ENCODE measurements around the gene ORC6.

ORC6 gene

DNA sequence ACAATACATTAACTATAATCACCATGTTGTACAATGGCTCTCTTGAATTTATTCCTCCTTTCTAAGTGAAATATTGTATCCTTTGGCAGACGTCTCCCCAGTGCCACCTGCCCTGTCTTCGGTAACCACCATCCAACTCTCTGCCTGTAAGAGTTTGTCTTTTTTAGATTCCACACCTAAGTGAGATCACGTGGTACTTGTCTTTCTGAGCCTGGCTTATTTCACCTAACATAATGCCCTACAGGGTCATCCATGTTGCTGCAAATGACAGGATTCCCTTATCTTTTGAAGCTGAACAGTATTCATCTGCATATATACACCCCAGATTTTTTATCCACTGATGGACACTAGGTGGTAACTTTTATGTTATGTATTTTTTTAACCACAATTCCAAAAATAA lies 24.2 kb downstream of the ORC6 start:
- DNase-seq = no peak
- TF ChIP-seq GATA1 (IDR thresholded peaks at IDR 0.05; ENCODE audit: low read depth, low read length) = no peak
- no peak for TF ChIP-seq POLR2A (IDR thresholded peaks at IDR 0.05; ENCODE audit: low read length)

- TF ChIP-seq GATA1 (IDR thresholded peaks at IDR 0.05; ENCODE audit: low read depth, low read length) (no peak), POLR2A (IDR thresholded peaks at IDR 0.05; ENCODE audit: low read length) (no peak)
- no peak for DNase-seq
Measured at GRCh38 chr16:46714797-46715591, 25.5 kb downstream of the ORC6 start.

DNA sequence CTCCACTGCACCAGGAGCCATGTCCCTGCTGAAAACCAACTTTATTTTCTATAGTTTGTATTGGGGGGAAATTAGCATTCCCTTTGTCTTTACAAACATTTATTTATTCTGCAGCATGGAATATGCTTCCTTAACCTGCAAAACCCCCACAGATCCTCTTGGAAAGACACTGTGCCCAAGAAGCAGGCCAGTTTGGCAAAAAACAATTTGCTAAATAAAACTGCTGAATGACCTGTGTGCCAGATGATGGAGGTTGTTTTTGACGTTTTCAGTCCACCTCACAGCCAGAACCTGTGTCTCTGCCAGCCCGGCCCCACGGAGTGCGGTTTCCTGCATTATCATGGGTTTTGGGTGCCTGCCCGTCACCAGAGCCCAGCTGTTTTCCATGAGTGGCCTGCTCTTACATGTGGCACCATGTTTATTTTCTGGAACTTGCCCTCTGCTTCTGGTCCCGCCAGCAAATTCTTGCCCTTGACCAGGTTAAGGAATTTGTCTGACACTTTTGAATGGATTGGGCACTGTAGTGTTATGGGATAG lies 26.4 kb downstream of the ORC6 start:
- no peak for DNase-seq
- TF ChIP-seq GATA1 (IDR thresholded peaks at IDR 0.05; ENCODE audit: low read depth, low read length) = no peak

GRCh38 chr16:46717692-46718091 lies 28.2 kb downstream of the ORC6 start:
- DNase-seq = no peak
- no peak for TF ChIP-seq POLR2A (IDR thresholded peaks at IDR 0.05; ENCODE audit: low read length)
- TF ChIP-seq GATA1 (IDR thresholded peaks at IDR 0.05; ENCODE audit: low read depth, low read length) = no peak

DNA sequence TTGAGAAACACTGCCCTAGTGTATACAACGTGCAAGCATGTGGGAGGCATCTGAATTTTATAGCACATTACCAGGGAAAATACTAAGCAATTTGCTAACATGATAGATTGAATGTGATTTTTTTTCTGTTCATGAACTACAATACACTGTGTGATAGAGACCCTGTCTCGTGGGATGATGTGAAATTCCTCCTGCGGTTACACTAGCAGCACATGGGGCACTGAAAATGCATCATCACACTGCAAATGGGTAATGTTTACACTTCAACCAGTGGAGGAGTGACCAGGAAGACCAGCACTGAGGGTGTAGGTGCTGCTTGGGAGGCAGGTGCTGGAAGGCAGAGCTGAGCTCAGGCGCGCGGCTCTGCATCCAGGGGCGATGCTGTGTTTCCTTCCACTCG lies 28.8 kb downstream of the ORC6 start:
- TF ChIP-seq POLR2A (IDR thresholded peaks at IDR 0.05; ENCODE audit: low read length) (no peak), GATA1 (IDR thresholded peaks at IDR 0.05; ENCODE audit: low read depth, low read length) (no peak)
- DNase-seq = no peak

- no peak for DNase-seq
- TF ChIP-seq POLR2A (IDR thresholded peaks at IDR 0.05; ENCODE audit: low read length) (no peak), GATA1 (IDR thresholded peaks at IDR 0.05; ENCODE audit: low read depth, low read length) (no peak)
Measured at GRCh38 chr16:46719528-46719927, 30.1 kb downstream of the ORC6 start.

- no peak for DNase-seq
- no peak for TF ChIP-seq POLR2A (IDR thresholded peaks at IDR 0.05; ENCODE audit: low read length)
- TF ChIP-seq GATA1 (IDR thresholded peaks at IDR 0.05; ENCODE audit: low read depth, low read length) = no peak
Measured at GRCh38 chr16:46720619-46721018, 31.2 kb downstream of the ORC6 start.

GRCh38 chr16:46721885-46722284 lies 32.4 kb downstream of the ORC6 start:
- no peak for TF ChIP-seq GATA1 (IDR thresholded peaks at IDR 0.05; ENCODE audit: low read depth, low read length)
- no peak for TF ChIP-seq POLR2A (IDR thresholded peaks at IDR 0.05; ENCODE audit: low read length)
- no peak for DNase-seq

DNA sequence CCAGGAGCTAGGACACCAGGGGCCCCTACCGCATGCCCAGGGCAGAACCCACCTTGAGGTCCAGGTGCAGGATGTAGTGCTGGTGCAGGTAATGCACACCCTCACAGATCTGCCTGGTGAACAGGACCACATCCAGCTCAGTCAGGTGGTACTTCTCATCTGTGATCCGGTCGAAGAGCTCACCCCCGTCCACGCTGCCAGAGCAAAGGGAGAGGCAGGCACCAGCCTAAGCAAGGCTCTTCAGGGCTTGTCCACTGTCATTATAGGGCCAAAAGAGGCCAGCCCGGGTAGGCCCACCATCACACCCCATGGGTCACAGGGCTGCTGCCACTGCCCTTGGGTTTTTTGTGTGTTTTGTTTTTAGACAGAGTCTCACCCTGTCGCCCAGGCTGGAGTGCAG lies 37.7 kb downstream of the ORC6 start:
- DNase-seq = no peak
- TF ChIP-seq POLR2A (IDR thresholded peaks at IDR 0.05; ENCODE audit: low read length) (no peak), GATA1 (IDR thresholded peaks at IDR 0.05; ENCODE audit: low read depth, low read length) (no peak)

GRCh38 chr16:46727630-46728029 lies 38.2 kb downstream of the ORC6 start:
- TF ChIP-seq GATA1 (IDR thresholded peaks at IDR 0.05; ENCODE audit: low read depth, low read length) (no peak), POLR2A (IDR thresholded peaks at IDR 0.05; ENCODE audit: low read length) (no peak)
- no peak for DNase-seq

GRCh38 chr16:46728806-46729205 lies 39.3 kb downstream of the ORC6 start:
- no peak for DNase-seq
- TF ChIP-seq POLR2A (IDR thresholded peaks at IDR 0.05; ENCODE audit: low read length) (no peak), GATA1 (IDR thresholded peaks at IDR 0.05; ENCODE audit: low read depth, low read length) (no peak)

DNA sequence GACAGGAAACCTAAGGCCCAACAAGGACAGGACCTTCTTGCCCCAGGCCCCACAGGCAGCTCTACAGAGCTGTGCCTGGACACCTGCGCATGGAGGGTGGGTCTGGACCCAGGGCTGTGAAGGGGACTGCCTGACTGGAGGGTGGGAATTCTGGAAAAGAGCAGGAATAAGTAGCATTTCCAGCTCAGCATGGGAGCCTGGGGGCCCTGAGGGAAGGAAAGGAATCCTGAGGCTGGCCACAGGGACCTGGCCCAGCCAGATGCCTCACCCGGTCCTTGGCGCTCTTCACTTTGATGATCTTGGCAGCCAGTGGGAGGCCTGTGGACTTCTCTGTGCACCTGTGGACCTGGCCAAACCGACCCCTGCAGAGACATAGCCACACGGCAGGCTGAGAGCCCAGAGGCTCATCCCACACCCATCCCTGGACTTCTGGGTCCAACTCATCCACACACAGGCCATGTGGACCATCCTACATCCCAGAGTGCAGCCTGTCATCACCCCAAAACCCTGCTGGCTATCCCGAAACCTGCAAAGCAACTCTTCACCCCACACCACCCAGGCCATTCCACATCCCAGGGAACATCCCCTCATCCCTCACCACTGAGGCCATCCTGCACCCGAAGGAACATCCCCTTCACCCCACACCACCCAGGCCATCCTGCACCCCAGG lies 40.0 kb downstream of the ORC6 start:
- no peak for DNase-seq
- TF ChIP-seq POLR2A (IDR thresholded peaks at IDR 0.05; ENCODE audit: low read length) (no peak), GATA1 (IDR thresholded peaks at IDR 0.05; ENCODE audit: low read depth, low read length) (no peak)

DNA sequence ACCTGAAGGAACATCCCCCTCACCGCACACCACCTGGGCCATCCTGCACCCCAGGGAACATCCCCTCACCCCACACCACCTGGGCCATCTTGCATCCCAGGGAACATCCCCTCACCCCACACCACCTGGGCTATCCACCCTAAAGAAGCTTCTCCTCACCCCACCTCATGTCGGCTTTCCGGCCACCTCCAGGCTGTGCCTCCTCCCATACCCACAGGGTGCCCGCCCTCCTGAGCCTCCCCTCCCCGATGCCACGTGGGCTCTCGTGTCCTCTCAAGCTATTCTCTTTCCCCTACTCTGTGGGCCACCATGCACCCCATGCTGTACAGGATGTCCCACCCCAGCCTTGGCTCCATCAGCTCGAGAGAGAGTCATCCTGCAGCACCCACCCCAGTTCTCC lies 40.7 kb downstream of the ORC6 start:
- DNase-seq = no peak
- TF ChIP-seq GATA1 (IDR thresholded peaks at IDR 0.05; ENCODE audit: low read depth, low read length) (no peak), POLR2A (IDR thresholded peaks at IDR 0.05; ENCODE audit: low read length) (no peak)

- TF ChIP-seq GATA1 (IDR thresholded peaks at IDR 0.05; ENCODE audit: low read depth, low read length) = no peak
- no peak for TF ChIP-seq POLR2A (IDR thresholded peaks at IDR 0.05; ENCODE audit: low read length)
- DNase-seq = no peak
Measured at GRCh38 chr16:46730801-46731690, 41.6 kb downstream of the ORC6 start.
